RWPE2 (cell line): ENCODE results near the gene SDHD.

Experiments used
- ATAC-seq: fragments of 200-7000 bp; cut with Tn5 transposase; 3 replicates; pipeline ENCODE4 v1.9.1; 2021; ENCODE audit warnings: low read depth
- DNase-seq: peaks from one replicate; pipeline ENCODE4 v3.0.0-alpha.2; 2020; ENCODE audit warnings: low spot score
- H3K27ac ChIP-seq: fragments of 450-650 bp; 2 replicates; pipeline ENCODE4 v1.5.1; 2017; ENCODE audit warnings: mild to moderate bottlenecking; ENCODE audit not compliant: poor library complexity, severe bottlenecking
- H3K27me3 ChIP-seq: fragments of 250-450 bp; sonication (Bioruptor Pico); 2 replicates; pipeline ENCODE4 v1.5.1; 2021; ENCODE audit warnings: mild to moderate bottlenecking, moderate library complexity; ENCODE audit not compliant: insufficient read depth, poor library complexity, severe bottlenecking
- H3K36me3 ChIP-seq: fragments of 250-450 bp; sonication (Bioruptor Pico); 2 replicates; pipeline ENCODE4 v1.5.1; 2020; ENCODE audit warnings: low read depth, mild to moderate bottlenecking, moderate library complexity
- H3K4me1 ChIP-seq: fragments of 250-450 bp; sonication (Bioruptor Pico); 2 replicates; pipeline ENCODE4 v1.5.1; 2021; ENCODE audit warnings: mild to moderate bottlenecking, moderate library complexity; ENCODE audit not compliant: insufficient read depth, poor library complexity, severe bottlenecking
- H3K4me3 ChIP-seq: fragments of 250-450 bp; sonication (Bioruptor Pico); 2 replicates; pipeline ENCODE4 v1.5.1; 2021; ENCODE audit warnings: mild to moderate bottlenecking, moderate library complexity; ENCODE audit not compliant: severe bottlenecking
- H3K9me3 ChIP-seq: fragments of 250-450 bp; sonication (Bioruptor Pico); 2 replicates; pipeline ENCODE4 v1.5.1; 2021; ENCODE audit warnings: mild to moderate bottlenecking, moderate library complexity; ENCODE audit not compliant: severe bottlenecking
- TF ChIP-seq, protein P1 (sequence below): fragments of 450-650 bp; IDR thresholded peaks from one replicate; pipeline ENCODE4 v1.5.1; 2017; ENCODE audit warnings: mild to moderate bottlenecking, moderate library complexity; ENCODE audit not compliant: poor library complexity, severe bottlenecking

The SDHD gene

DNA sequence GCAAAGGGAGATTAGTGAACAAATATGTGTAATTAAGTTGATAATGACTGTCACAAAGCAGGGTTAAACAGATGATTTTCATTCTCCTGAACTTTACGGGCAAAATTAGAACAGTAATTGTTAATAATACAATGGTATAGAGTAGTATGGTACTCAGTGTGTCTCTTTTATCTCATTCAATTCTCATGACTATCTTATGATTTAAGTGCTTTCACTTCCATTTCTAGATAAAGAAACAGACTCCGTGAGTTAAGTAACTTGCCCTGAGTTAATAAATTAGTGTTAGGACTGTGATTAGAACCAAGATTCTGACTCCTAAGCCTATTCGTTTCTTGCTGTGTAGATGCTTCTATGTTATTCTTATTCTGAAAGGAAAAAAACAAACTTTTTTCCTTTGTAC is 34.9 kb upstream of the SDHD start:
- ATAC-seq (no peak), DNase-seq (no peak)
- Histone ChIP-seq H3K36me3 (peaks cover 83% of the 10 kb centered on the region), H3K4me3 (no peak overlapping the region), H3K27me3 (no peaks in the 10 kb centered on the region), H3K27ac (no peak overlapping the region), H3K4me1 (peaks cover 17% of the 10 kb centered on the region), H3K9me3 (no peaks in the 10 kb centered on the region)
- TF ChIP-seq, protein P1, sequence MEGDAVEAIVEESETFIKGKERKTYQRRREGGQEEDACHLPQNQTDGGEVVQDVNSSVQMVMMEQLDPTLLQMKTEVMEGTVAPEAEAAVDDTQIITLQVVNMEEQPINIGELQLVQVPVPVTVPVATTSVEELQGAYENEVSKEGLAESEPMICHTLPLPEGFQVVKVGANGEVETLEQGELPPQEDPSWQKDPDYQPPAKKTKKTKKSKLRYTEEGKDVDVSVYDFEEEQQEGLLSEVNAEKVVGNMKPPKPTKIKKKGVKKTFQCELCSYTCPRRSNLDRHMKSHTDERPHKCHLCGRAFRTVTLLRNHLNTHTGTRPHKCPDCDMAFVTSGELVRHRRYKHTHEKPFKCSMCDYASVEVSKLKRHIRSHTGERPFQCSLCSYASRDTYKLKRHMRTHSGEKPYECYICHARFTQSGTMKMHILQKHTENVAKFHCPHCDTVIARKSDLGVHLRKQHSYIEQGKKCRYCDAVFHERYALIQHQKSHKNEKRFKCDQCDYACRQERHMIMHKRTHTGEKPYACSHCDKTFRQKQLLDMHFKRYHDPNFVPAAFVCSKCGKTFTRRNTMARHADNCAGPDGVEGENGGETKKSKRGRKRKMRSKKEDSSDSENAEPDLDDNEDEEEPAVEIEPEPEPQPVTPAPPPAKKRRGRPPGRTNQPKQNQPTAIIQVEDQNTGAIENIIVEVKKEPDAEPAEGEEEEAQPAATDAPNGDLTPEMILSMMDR: no peak

DNA sequence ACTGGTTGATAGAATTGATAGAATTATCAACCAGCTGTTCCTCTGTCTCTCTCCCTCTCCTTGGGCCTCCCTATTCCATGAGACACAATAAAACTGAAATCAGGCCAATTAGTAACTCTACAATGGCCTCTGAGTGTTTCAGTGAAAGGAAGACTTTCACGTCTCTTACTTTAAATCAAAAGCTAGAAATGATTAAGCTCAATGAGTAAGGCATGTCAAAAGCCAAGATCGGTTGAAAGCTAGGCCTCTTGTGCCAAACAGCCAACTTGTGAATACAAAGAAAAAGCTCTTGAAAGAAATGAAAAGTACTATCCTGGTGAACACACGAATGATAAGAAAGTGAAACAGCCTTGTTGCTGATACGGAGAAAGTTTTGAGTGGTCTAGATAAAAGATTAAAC is 29.5 kb upstream of the SDHD start:
- TF ChIP-seq, protein P1: no peak
- Histone ChIP-seq H3K9me3 (no peaks in the 10 kb centered on the region), H3K4me1 (no peaks in the 10 kb centered on the region), H3K4me3 (no peak overlapping the region), H3K27ac (no peak overlapping the region), H3K27me3 (no peaks in the 10 kb centered on the region), H3K36me3 (peaks cover 78% of the 10 kb centered on the region)
- DNase-seq: no peak
- no peak for ATAC-seq

DNA sequence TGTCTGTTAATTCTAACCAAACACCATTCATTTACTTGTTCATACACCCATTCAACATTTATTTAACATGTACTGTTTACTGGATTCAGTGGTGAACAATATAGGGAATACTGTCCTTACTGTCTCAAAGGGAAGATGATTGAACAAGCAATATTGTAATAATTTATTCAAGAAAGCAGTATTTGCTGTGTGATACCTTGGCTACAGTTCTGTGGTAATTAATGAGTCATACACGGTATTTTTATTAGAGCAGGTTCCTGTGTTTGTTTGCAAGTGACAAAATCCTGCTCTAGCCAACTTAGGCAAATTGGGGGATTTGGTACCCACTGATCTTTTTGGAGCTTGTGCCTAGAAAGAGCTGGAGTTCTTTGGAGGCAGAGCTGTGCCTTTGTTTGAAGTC is 28.6 kb upstream of the SDHD start:
- Histone ChIP-seq H3K27ac (no peak overlapping the region), H3K36me3 (peaks cover 78% of the 10 kb centered on the region), H3K4me3 (no peak overlapping the region), H3K27me3 (no peaks in the 10 kb centered on the region), H3K9me3 (no peaks in the 10 kb centered on the region), H3K4me1 (no peaks in the 10 kb centered on the region)
- ATAC-seq (no peak), DNase-seq (no peak)
- TF ChIP-seq, protein P1: no peak

DNA sequence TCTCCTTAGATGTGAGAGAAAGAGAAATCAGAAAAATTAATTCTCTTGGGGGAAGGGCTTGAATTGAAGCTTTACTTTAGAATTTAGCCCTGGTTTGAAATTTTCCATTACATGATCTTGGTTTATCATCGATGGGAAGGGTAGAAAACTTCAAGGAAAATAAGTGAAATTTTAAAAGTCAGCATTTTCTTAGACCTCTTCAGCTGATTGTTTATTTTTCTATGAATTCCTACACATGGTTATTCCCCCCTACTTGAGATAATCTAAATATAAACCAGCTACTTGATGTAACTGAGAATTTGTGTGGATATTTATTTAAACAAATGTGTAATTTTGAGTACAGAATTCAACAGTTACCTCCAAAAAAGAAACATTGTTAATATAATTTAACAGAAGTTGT is 23.8 kb upstream of the SDHD start:
- no peak for ATAC-seq
- TF ChIP-seq, protein P1: no peak
- no peaks in the 10 kb centered on the region for H3K9me3 ChIP-seq

DNA sequence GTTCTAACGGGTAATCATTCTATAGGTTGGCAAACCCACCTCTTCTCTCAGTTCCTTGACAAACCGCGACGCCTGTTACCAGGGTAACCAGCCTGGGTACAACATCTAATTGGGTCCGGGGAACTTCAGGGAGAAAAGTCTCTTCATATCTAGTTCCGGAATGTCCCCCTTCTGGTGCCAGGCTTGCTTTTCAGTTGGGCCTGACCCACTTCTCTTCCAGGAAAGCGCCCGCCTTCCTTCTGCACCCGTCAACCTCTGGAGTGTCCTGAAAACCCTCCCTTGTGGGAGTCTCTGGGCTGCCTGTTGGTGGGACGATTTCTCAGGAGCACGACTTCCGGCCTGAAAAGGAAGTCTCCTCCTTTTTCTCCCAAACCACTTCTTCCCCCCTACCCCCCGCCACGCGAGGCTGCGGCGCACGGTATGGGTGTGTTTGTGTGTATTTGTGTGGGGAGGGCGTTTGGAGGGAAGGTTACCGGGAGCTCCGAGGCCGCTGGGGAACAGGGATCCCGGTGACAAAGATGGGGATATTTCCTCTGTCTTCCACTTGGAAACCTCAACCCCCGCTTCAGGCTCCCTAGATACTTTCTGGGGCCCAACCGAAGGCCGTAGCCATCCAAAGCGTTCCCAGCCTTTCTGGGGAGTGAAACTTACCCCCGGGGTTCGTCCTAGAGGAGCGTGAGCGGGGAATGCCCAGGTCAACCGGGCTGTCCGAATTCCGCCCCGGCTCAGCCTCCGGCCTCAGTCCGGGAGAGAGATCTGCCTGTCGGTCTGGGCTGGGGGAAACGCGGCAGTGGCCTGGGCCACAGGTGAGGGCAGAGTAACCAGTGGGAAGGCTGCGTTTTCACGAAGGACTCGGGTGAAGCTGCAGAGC is 12.5 kb upstream of the SDHD start, which contains the start of the genes NKAPD1 and PIH1D2:
Gene NKAPD1 (plus strand): TSS at position 359 of the 871 bp plus-strand sequence. CDS start 1,276 bp downstream, outside the sequence.
Gene PIH1D2 (minus strand): TSS at position 77 of the 871 bp plus-strand sequence. CDS start 843 bp downstream, outside the sequence.
- Histone ChIP-seq H3K27ac (peak within 1 kb of the TSS; percentile 68), H3K4me3 (peak within 1 kb of the TSS; percentile 78), H3K36me3 (peaks cover 41% of the 10 kb centered on the region), H3K4me1 (peaks cover 8% of the 10 kb centered on the region), H3K27me3 (no peaks in the 10 kb centered on the region), H3K9me3 (no peaks in the 10 kb centered on the region)
- peak; percentile 74 for DNase-seq
- TF ChIP-seq, protein P1: no peak
- peak; percentile 87 for ATAC-seq

More for the DNA sequence above, 23.8 kb upstream of the SDHD start:
- no peaks in the 10 kb centered on the region for H3K27me3 ChIP-seq
- DNase-seq: no peak
- no peaks in the 10 kb centered on the region for H3K4me1 ChIP-seq
- H3K36me3 ChIP-seq: peaks cover 53% of the 10 kb centered on the region
- H3K4me3 ChIP-seq: no peak overlapping the region
- H3K27ac ChIP-seq: no peak overlapping the region
